ENCODE data around the gene RNF148.

DNA sequence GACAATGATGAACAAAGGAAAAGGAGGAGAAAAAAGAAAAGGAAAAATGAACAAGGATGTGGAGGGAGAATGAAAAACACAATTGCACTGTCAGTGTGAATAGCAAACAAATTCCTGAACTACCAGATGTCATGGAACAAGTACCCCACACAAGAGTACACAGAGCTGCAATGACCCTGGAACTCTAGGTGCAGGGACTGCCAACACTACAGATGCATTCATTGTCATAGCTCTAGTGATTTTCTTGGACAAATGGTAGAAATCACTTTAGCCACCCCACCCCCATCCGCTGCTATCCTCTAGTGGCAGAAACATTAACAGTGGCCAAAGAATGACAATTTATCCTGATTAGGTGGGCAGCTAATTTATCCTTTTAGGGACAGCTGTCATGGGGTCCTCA lies 6.9 kb downstream of the RNF148 start:
- TF ChIP-seq, protein P1, sequence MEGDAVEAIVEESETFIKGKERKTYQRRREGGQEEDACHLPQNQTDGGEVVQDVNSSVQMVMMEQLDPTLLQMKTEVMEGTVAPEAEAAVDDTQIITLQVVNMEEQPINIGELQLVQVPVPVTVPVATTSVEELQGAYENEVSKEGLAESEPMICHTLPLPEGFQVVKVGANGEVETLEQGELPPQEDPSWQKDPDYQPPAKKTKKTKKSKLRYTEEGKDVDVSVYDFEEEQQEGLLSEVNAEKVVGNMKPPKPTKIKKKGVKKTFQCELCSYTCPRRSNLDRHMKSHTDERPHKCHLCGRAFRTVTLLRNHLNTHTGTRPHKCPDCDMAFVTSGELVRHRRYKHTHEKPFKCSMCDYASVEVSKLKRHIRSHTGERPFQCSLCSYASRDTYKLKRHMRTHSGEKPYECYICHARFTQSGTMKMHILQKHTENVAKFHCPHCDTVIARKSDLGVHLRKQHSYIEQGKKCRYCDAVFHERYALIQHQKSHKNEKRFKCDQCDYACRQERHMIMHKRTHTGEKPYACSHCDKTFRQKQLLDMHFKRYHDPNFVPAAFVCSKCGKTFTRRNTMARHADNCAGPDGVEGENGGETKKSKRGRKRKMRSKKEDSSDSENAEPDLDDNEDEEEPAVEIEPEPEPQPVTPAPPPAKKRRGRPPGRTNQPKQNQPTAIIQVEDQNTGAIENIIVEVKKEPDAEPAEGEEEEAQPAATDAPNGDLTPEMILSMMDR (IDR thresholded peaks at IDR 0.05) = no peak
- TF ChIP-seq POLR2A (IDR thresholded peaks at IDR 0.05) (no peak), EP300 (IDR thresholded peaks at IDR 0.05) (no peak)
